Testis (tissue), 2 donors: ENCODE measurements around the gene SGSM2.

Experiments
- POLR2A ChIP-seq: fragments of 450-650 bp; IDR thresholded peaks from one replicate; pipeline ENCODE4 v1.6.1; 2017; ENCODE audit warnings: antibody characterized with exemption, mild to moderate bottlenecking, moderate library complexity
- TF ChIP-seq, protein P1 (sequence below), 3 experiments: fragments of 450-650 bp in 2 of 3; fragments of 200-600 bp in 1 of 3; sonication (generic) in 1 of 3; IDR thresholded peaks; one replicate each; pipeline ENCODE4 v1.5.1; 2016 to 2019; ENCODE audit warnings: antibody characterized with exemption in 3 of 3, mild to moderate bottlenecking in 2 of 3, moderate library complexity in 1 of 3

DNA sequence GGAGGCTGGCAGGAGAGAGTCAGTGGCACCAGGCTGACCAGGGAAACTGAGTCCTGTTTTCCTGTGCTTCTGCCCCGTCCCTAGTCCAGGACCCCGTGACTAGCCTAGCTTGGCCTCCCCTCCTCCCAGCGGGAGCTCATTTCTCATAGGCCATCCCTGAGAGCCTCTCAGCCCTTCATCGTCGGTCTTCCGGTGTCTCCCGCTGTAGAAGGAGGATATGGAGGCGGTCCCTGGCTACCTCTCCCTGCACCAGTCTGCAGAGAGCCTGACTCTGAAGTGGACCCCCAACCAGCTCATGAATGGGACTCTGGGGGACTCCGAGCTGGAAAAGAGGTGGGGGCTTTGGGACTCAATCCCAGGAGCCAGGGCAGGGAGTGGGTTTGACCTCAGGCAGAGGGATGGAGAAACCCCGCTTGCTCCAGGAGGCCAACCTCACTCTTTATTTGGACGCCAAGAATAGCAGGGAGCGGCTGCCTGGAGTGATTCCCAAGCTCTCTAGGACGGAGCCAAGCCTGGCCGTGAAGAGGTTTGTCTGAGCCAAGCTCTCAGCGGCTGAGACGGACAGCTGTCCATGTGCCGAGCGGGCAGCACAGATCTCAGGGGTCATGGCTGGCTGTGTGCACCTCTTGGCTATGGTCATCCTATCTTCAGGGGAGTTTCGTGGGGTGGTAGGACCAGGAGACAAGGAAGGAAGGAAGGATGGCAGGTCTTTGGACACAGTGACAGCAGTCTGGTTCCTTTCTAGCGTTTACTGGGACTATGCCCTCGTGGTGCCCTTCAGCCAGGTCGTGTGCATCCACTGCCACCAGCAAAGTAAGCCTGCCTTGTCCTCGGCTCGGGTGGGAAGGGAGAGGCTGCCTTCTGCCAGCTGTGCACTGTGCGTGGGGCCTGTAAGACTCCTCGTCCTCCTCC lies 26.8 kb downstream of the SGSM2 start:
- TF ChIP-seq, protein P1, sequence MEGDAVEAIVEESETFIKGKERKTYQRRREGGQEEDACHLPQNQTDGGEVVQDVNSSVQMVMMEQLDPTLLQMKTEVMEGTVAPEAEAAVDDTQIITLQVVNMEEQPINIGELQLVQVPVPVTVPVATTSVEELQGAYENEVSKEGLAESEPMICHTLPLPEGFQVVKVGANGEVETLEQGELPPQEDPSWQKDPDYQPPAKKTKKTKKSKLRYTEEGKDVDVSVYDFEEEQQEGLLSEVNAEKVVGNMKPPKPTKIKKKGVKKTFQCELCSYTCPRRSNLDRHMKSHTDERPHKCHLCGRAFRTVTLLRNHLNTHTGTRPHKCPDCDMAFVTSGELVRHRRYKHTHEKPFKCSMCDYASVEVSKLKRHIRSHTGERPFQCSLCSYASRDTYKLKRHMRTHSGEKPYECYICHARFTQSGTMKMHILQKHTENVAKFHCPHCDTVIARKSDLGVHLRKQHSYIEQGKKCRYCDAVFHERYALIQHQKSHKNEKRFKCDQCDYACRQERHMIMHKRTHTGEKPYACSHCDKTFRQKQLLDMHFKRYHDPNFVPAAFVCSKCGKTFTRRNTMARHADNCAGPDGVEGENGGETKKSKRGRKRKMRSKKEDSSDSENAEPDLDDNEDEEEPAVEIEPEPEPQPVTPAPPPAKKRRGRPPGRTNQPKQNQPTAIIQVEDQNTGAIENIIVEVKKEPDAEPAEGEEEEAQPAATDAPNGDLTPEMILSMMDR (IDR thresholded peaks at IDR 0.05), result no peak
- TF ChIP-seq POLR2A, result no peak
